HEK293 (cell line): ENCODE results near the gene ZFPM1.
A peak's percentile ranks its signal among the peaks of the same experiment; 100 is the strongest.

ENCODE experiments used
- CTCF ChIA-PET: fragments of 350-600 bp; formaldehyde crosslinking; extraction: SDS; loops from one replicate; lab custom pipeline; 2021; ENCODE audit warnings: antibody characterized with exemption; lab: Yijun Ruan, JAX
- POLR2A ChIA-PET: fragments of 300-600 bp; formaldehyde crosslinking; extraction: SDS; loops from one replicate; lab custom pipeline; 2020; ENCODE audit warnings: antibody characterized with exemption, inconsistent platforms; lab: Yijun Ruan, JAX
- H3K27ac ChIP-seq: fragments of 200-500 bp; sonication (Bioruptor generic); 2 replicates; pipeline ENCODE4 v1.5.1; 2014; ENCODE audit warnings: low read depth, low read length, control low read depth, inconsistent platforms; ENCODE audit errors: extremely low read depth
- H3K36me3 ChIP-seq, 2 experiments: fragments of 200-500 bp in 1 of 2; sonication (Bioruptor generic) in 1 of 2; 1 replicate in 1 of 2; 2 replicates in 1 of 2; pipeline ENCODE4 v1.5.1; 2014 to 2017; ENCODE audit warnings: inconsistent platforms in 2 of 2, low read length in 2 of 2; ENCODE audit not compliant: control insufficient read depth in 2 of 2, insufficient read depth in 1 of 2
- H3K4me1 ChIP-seq: fragments of 200-500 bp; sonication (Bioruptor generic); 2 replicates; pipeline ENCODE4 v1.5.1; 2014; ENCODE audit warnings: mild to moderate bottlenecking, low read length, inconsistent platforms; ENCODE audit not compliant: control insufficient read depth, insufficient read depth
- H3K4me3 ChIP-seq: 2 replicates; pipeline ENCODE4 v1.5.1; 2011; ENCODE audit warnings: low read depth, mild to moderate bottlenecking, control low read depth, low read length, moderate library complexity
- H3K9me3 ChIP-seq: fragments of 200-500 bp; sonication (Bioruptor generic); 2 replicates; pipeline ENCODE4 v1.5.1; 2014; ENCODE audit warnings: low read depth, low read length, inconsistent platforms; ENCODE audit not compliant: control insufficient read depth, insufficient read depth
- BCL11A ChIP-seq: fragments of 450-650 bp; formaldehyde crosslinking; IDR thresholded peaks from 2 replicates; pipeline ENCODE4 v1.5.1; 2016; ENCODE audit warnings: low read depth, missing biosample characterization, missing genetic modification characterization
- GFI1B ChIP-seq: fragments of 450-650 bp; formaldehyde crosslinking; IDR thresholded peaks from 2 replicates; pipeline ENCODE4 v1.5.1; 2016; ENCODE audit warnings: missing biosample characterization, missing genetic modification characterization
- PATZ1 ChIP-seq: fragments of 450-650 bp; formaldehyde crosslinking; IDR thresholded peaks from 2 replicates; pipeline ENCODE4 v1.5.1; 2016; ENCODE audit warnings: missing biosample characterization, missing genetic modification characterization
- ZBTB17 ChIP-seq: fragments of 450-650 bp; formaldehyde crosslinking; IDR thresholded peaks from 2 replicates; pipeline ENCODE4 v1.5.1; 2016; ENCODE audit warnings: missing biosample characterization, missing genetic modification characterization
- ZBTB26 ChIP-seq: fragments of 450-650 bp; formaldehyde crosslinking; optimal IDR thresholded peaks from 2 replicates; pipeline ENCODE3; 2016; ENCODE audit warnings: missing biosample characterization, mild to moderate bottlenecking, missing genetic modification characterization
- ZEB2 ChIP-seq: fragments of 450-650 bp; formaldehyde crosslinking; IDR thresholded peaks from 2 replicates; pipeline ENCODE4 v1.5.1; 2016; ENCODE audit warnings: missing biosample characterization, missing genetic modification characterization
- ZNF138 ChIP-seq: fragments of 450-650 bp; formaldehyde crosslinking; IDR thresholded peaks from 2 replicates; pipeline ENCODE4 v1.5.1; 2016; ENCODE audit warnings: missing biosample characterization, missing genetic modification characterization, borderline replicate concordance
- ZNF266 ChIP-seq: fragments of 450-650 bp; formaldehyde crosslinking; IDR thresholded peaks from 2 replicates; pipeline ENCODE4 v1.5.1; 2016; ENCODE audit warnings: missing biosample characterization, missing genetic modification characterization, low read depth
- ZNF610 ChIP-seq: fragments of 450-650 bp; formaldehyde crosslinking; IDR thresholded peaks from 2 replicates; pipeline ENCODE4 v1.5.1; 2016; ENCODE audit warnings: missing biosample characterization, missing genetic modification characterization, borderline replicate concordance
- ZNF747 ChIP-seq: fragments of 450-650 bp; formaldehyde crosslinking; IDR thresholded peaks from 2 replicates; pipeline ENCODE4 v1.5.1; 2016; ENCODE audit warnings: missing biosample characterization, missing genetic modification characterization
- ZNF792 ChIP-seq: fragments of 450-650 bp; formaldehyde crosslinking; IDR thresholded peaks from 2 replicates; pipeline ENCODE4 v1.5.1; 2016; ENCODE audit warnings: missing biosample characterization, missing genetic modification characterization
- ZSCAN30 ChIP-seq: fragments of 450-650 bp; IDR thresholded peaks from 2 replicates; pipeline ENCODE4 v1.5.1; 2018; ENCODE audit warnings: missing biosample characterization, mild to moderate bottlenecking, missing genetic modification characterization, moderate library complexity
- TF ChIP-seq, protein P1 (sequence below): fragments of 450-650 bp; formaldehyde crosslinking; IDR thresholded peaks from 2 replicates; pipeline ENCODE4 v1.5.1; 2016; ENCODE audit warnings: missing biosample characterization, missing genetic modification characterization, borderline replicate concordance

ZFPM1 gene

GRCh38 chr16:88527186-88527936 lies 74.3 kb downstream of the ZFPM1 start (continued):
- TF ChIP-seq ZNF747 (no peak), PATZ1 (tag by site-specific recombination) (peak; percentile 64; the same call in 1 of the 2 replicates), ZBTB26 (tag by site-specific recombination) (peak; percentile 47), ZNF266 (tag by site-specific recombination) (no peak), ZSCAN30 (tag by site-specific recombination) (peak; percentile 69; the same call in 1 of the 2 replicates), ZNF138 (tag by site-specific recombination) (no peak), ZNF792 (tag by site-specific recombination) (no peak), ZEB2 (peak; percentile 68), BCL11A (peak; percentile 43), ZBTB17 (tag by site-specific recombination) (no peak)
- TF ChIP-seq, protein P1, sequence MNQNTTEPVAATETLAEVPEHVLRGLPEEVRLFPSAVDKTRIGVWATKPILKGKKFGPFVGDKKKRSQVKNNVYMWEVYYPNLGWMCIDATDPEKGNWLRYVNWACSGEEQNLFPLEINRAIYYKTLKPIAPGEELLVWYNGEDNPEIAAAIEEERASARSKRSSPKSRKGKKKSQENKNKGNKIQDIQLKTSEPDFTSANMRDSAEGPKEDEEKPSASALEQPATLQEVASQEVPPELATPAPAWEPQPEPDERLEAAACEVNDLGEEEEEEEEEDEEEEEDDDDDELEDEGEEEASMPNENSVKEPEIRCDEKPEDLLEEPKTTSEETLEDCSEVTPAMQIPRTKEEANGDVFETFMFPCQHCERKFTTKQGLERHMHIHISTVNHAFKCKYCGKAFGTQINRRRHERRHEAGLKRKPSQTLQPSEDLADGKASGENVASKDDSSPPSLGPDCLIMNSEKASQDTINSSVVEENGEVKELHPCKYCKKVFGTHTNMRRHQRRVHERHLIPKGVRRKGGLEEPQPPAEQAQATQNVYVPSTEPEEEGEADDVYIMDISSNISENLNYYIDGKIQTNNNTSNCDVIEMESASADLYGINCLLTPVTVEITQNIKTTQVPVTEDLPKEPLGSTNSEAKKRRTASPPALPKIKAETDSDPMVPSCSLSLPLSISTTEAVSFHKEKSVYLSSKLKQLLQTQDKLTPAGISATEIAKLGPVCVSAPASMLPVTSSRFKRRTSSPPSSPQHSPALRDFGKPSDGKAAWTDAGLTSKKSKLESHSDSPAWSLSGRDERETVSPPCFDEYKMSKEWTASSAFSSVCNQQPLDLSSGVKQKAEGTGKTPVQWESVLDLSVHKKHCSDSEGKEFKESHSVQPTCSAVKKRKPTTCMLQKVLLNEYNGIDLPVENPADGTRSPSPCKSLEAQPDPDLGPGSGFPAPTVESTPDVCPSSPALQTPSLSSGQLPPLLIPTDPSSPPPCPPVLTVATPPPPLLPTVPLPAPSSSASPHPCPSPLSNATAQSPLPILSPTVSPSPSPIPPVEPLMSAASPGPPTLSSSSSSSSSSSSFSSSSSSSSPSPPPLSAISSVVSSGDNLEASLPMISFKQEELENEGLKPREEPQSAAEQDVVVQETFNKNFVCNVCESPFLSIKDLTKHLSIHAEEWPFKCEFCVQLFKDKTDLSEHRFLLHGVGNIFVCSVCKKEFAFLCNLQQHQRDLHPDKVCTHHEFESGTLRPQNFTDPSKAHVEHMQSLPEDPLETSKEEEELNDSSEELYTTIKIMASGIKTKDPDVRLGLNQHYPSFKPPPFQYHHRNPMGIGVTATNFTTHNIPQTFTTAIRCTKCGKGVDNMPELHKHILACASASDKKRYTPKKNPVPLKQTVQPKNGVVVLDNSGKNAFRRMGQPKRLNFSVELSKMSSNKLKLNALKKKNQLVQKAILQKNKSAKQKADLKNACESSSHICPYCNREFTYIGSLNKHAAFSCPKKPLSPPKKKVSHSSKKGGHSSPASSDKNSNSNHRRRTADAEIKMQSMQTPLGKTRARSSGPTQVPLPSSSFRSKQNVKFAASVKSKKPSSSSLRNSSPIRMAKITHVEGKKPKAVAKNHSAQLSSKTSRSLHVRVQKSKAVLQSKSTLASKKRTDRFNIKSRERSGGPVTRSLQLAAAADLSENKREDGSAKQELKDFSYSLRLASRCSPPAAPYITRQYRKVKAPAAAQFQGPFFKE (tag by site-specific recombination): no peak

DNA sequence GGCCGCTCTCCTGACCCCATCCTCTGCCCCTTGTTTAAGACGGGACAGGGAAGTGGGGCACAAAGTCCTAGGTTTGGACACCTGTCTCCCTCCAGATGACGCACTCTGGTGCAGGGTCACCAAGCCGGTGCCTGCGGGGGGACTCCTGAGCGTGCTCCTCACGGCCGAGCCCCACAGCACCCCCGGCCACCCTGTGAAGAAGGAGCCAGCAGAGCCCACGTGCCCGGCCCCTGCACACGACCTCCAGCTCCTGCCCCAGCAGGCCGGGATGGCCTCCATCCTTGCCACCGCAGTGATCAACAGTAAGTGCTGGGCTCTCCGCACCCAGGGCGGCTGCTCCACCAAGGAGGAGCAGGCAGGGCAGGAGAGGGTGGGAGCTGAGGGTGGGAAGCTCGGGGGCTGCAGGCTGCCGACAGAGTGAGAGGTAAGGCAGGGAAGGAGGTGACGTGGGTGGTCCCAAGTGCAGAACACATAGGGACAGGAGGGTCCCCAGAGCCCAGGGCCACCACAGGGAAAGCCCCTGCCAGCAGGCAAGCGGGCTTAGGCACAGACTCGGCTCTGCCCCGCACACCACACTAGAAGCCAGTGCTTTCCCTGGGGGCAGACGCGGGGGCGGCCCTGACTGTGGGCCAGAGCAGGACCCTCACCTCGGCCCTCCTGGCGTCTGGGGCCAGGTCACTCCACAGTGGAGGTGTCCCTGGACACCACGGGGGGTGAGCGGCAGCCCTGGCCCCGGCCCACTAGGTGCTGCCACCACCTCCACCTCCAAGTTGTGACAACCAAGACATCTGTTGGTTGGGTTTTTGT lies 75.1 kb downstream of the ZFPM1 start:
- CTCF ChIA-PET: interaction anchor here (0.8 kb wide), 1 partner anchor 17 kb away, joined by 3 read pairs; no protein-coding TSS in a partner anchor
- H3K27ac ChIP-seq: no peak overlapping the region
- POLR2A ChIA-PET: no interaction called here
- H3K4me3 ChIP-seq: no peak overlapping the region
- no peaks in the 10 kb centered on the region for H3K4me1 ChIP-seq
- no peaks in the 10 kb centered on the region for H3K9me3 ChIP-seq
- TF ChIP-seq GFI1B (tag by site-specific recombination): no peak
- no peak for TF ChIP-seq ZNF610
- peaks cover 0 to 33% of the 10 kb centered on the region in 2 experiments; a peak in 1 of 3 replicates for H3K36me3 ChIP-seq
